ENCODE results near the gene ATP8A2.

GRCh38 chr13:25886438-25887214, 514.9 kb downstream of the ATP8A2 start:
- no peak for TF ChIP-seq POLR2AphosphoS5 (IDR thresholded peaks at IDR 0.05)
- no peak for TF ChIP-seq POLR2A (IDR thresholded peaks at IDR 0.05; ENCODE audit: low read depth)
- no peak for TF ChIP-seq CTCF (IDR thresholded peaks at IDR 0.05)
